ENCODE data around the gene MAPT. TPM values are rescaled to one million over a fixed set of nuclear protein-coding genes. Genes with fewer than 3 reads are reported as not detected.

The MAPT gene
- total and polyA plus RNA-seq, 2 experiments from 2014 or later: 0.37 to 0.71 TPM

DNA sequence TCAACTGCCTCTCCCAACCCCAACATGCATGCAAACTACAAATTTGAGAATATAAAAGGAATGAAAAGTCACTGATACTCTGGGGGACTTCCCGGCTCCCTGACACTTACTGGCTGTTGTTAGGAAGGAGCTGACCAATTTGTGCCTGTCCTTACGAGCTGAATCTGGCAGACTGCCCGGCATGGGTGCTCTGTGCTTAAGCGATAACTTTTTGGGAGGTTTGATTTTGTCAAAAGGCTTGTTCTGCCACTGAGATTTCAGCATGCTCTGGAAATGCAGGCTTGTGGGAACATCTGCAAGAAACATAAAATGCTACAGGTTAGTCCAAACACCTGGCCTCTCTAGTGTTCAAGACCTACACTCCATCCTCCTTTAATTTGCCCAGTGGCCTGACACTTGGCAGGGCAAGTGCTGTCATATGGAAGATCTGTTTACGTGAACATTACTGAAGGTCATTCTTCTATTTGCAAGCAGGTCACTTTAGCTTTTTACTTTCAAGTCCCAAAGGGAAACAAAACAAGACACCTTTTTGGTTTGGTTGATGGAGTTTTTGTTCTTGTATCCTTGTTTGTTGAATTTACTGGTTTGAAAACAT is 145.3 kb downstream of the MAPT start:
- TF ChIP-seq EZH2 (IDR thresholded peaks at IDR 0.05; ENCODE audit: borderline replicate concordance): no peak
- TF ChIP-seq, protein P1, sequence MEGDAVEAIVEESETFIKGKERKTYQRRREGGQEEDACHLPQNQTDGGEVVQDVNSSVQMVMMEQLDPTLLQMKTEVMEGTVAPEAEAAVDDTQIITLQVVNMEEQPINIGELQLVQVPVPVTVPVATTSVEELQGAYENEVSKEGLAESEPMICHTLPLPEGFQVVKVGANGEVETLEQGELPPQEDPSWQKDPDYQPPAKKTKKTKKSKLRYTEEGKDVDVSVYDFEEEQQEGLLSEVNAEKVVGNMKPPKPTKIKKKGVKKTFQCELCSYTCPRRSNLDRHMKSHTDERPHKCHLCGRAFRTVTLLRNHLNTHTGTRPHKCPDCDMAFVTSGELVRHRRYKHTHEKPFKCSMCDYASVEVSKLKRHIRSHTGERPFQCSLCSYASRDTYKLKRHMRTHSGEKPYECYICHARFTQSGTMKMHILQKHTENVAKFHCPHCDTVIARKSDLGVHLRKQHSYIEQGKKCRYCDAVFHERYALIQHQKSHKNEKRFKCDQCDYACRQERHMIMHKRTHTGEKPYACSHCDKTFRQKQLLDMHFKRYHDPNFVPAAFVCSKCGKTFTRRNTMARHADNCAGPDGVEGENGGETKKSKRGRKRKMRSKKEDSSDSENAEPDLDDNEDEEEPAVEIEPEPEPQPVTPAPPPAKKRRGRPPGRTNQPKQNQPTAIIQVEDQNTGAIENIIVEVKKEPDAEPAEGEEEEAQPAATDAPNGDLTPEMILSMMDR (IDR thresholded peaks at IDR 0.05; ENCODE audit: poor library complexity): no peak
- Histone ChIP-seq H4K20me1 (ENCODE audit: insufficient read depth, poor library complexity, severe bottlenecking) (peaks cover 18% of the 10 kb centered on the region), H3K79me2 (peaks cover 25% of the 10 kb centered on the region), H3K27ac (no peak overlapping the region), H3K36me3 (replicated peaks; ENCODE audit: insufficient read depth, low read depth) (peaks cover 5% of the 10 kb centered on the region), H3K4me1 (ENCODE audit: insufficient read depth) (peaks cover 21% of the 10 kb centered on the region), H3K4me2 (no peak overlapping the region), H3K4me3 (no peak overlapping the region), H2AFZ (no peak overlapping the region), H3K27me3 (no peaks in the 10 kb centered on the region), H3K9me3 (ENCODE audit: low read depth) (no peaks in the 10 kb centered on the region), H3K9me2 (replicated peaks; ENCODE audit: insufficient read depth) (no peaks in the 10 kb centered on the region)
- 90% methylated on average over 5 of the region's 5 CpGs for WGBS (ENCODE audit: low lambda C conversion rate, missing lambda C conversion rate)
- DNase-seq (ENCODE audit: low spot score): no peak

DNA sequence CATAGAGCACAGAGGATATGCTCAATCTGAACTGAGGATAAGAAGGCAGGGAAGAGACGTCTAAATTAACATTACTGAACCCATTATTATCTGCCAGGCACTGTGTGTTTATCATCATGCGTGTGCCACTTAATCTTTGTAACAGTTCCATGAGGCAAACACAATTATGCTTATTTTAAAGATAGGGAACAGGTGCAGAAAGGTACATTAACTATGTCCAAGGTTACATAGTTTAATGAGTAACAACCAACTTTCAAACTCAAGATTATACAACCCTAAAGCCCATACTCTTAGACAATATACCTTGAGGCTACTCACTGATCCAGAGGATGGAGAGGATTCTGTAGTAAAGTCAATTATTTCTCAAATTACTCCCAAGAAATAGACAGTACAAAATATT is 147.9 kb downstream of the MAPT start:
- peaks cover 23% of the 10 kb centered on the region for H3K4me1 ChIP-seq (ENCODE audit: insufficient read depth)
- 68% methylated on average over 2 of the region's 2 CpGs for WGBS (ENCODE audit: low lambda C conversion rate, missing lambda C conversion rate)
- no peak for DNase-seq (ENCODE audit: low spot score)

DNA sequence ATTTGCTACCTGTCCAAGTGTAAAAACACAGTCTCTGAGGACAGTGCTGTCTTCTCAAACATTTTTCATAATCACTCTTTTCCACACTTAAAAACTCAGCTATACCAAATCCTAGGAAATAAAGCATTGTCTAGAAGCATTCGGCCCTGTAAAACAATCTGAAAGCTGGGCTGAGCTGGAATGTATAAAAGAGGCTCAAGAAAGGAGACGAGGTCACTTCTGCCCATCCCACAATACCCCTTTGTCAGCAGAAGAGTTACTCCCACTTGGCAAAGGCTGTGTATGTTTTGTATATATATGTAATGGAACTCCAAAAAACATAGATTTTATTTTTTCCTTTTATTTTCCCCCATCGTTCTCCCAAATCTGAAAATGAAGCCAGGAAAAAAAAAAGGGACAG is 148.6 kb downstream of the MAPT start:
- no peak overlapping the region for H3K4me3 ChIP-seq
- no peaks in the 10 kb centered on the region for H3K9me2 ChIP-seq (replicated peaks; ENCODE audit: insufficient read depth)
- no peak overlapping the region for H3K4me2 ChIP-seq
- no peak for DNase-seq (ENCODE audit: low spot score)
- no peaks in the 10 kb centered on the region for H3K9me3 ChIP-seq (ENCODE audit: low read depth)
- H3K36me3 ChIP-seq (replicated peaks; ENCODE audit: insufficient read depth, low read depth): peaks cover 5% of the 10 kb centered on the region
- TF ChIP-seq, protein P1 (IDR thresholded peaks at IDR 0.05; ENCODE audit: poor library complexity): no peak
- no peak for TF ChIP-seq EZH2 (IDR thresholded peaks at IDR 0.05; ENCODE audit: borderline replicate concordance)
- no peak for TF ChIP-seq EZH2phosphoT487 (IDR thresholded peaks at IDR 0.05; ENCODE audit: low read depth, severe bottlenecking, unreplicated experiment)
- peaks cover 26% of the 10 kb centered on the region for H3K79me2 ChIP-seq
- H3K4me1 ChIP-seq (ENCODE audit: insufficient read depth): peaks cover 23% of the 10 kb centered on the region
- peaks cover 17% of the 10 kb centered on the region for H4K20me1 ChIP-seq (ENCODE audit: insufficient read depth, poor library complexity, severe bottlenecking)
- no peaks in the 10 kb centered on the region for H3K27me3 ChIP-seq
- H3K27ac ChIP-seq: peak overlapping the region; percentile 43
- H2AFZ ChIP-seq: no peak overlapping the region
- WGBS (ENCODE audit: low lambda C conversion rate, missing lambda C conversion rate): 83% methylated on average over 3 of the region's 3 CpGs

More for the DNA sequence above, 147.9 kb downstream of the MAPT start:
- no peak overlapping the region for H3K4me3 ChIP-seq
- H4K20me1 ChIP-seq (ENCODE audit: insufficient read depth, poor library complexity, severe bottlenecking): peaks cover 18% of the 10 kb centered on the region
- H3K9me3 ChIP-seq (ENCODE audit: low read depth): no peaks in the 10 kb centered on the region
- peaks cover 5% of the 10 kb centered on the region for H3K36me3 ChIP-seq (replicated peaks; ENCODE audit: insufficient read depth, low read depth)
- H3K9me2 ChIP-seq (replicated peaks; ENCODE audit: insufficient read depth): no peaks in the 10 kb centered on the region
- H3K79me2 ChIP-seq: peaks cover 26% of the 10 kb centered on the region
- H3K4me2 ChIP-seq: no peak overlapping the region
- no peak for TF ChIP-seq EZH2phosphoT487 (IDR thresholded peaks at IDR 0.05; ENCODE audit: low read depth, severe bottlenecking, unreplicated experiment)
- no peak for TF ChIP-seq EZH2 (IDR thresholded peaks at IDR 0.05; ENCODE audit: borderline replicate concordance)
- TF ChIP-seq, protein P1 (IDR thresholded peaks at IDR 0.05; ENCODE audit: poor library complexity): no peak
- no peaks in the 10 kb centered on the region for H3K27me3 ChIP-seq
- H3K27ac ChIP-seq: peak overlapping the region; percentile 34
- H2AFZ ChIP-seq: no peak overlapping the region
